K562 (cell line): ENCODE data around the gene CRYZ. TPM values are rescaled to one million over a fixed set of nuclear protein-coding genes. Genes with fewer than 3 reads are reported as not detected.

ENCODE experiments used
- ATAC-seq: fragments of 200-7000 bp; cut with Tn5 transposase; 3 replicates; pipeline ENCODE4 v1.9.1; 2020; ENCODE audit warnings: moderate library complexity
- BruUV-seq: library from RNA; stranded (reverse); fragments of 400-500 nt; replicated peaks from 2 replicates; lab custom pipeline; 2021; lab: Mats Ljungman, UMichigan
- CTCF ChIA-PET: fragments of 300-600 bp; formaldehyde crosslinking; extraction: SDS; loops from one replicate; lab custom pipeline; 2021; ENCODE audit warnings: low intra/inter-chr PET ratio; lab: Yijun Ruan, JAX
- POLR2A ChIA-PET: fragments of 300-600, 350-650 bp; sonication (Branson Sonifier 250); formaldehyde crosslinking; extraction: SDS; loops from one replicate; lab custom pipeline; 2021; ENCODE audit warnings: antibody characterized with exemption, inconsistent platforms; lab: Yijun Ruan, JAX
- DNase-seq, 4 experiments: peaks; one replicate each; pipeline versions ENCODE4 v3.0.0 to v3.0.0-alpha.2; 2011 to 2018; ENCODE audit warnings: low spot score in 3 of 4, mixed read lengths in 3 of 4; ENCODE audit errors: extremely low read depth in 1 of 4
- FAIRE-seq: peaks from 2 replicates; lab custom pipeline; 2011; peaks lifted over from hg19 to GRCh38; lab: Jason Lieb, UNC
- H2AFZ ChIP-seq: 2 replicates; pipeline ENCODE4 v1.6.0; 2011; ENCODE audit warnings: low read depth, low read length, control low read depth, inconsistent platforms
- H3K27ac ChIP-seq: fragments of 200-600 bp; 3 replicates; pipeline ENCODE4 v1.8.0; 2011; ENCODE audit warnings: low read depth, mild to moderate bottlenecking, control low read depth, inconsistent platforms, low read length, moderate library complexity, mixed read lengths; ENCODE audit errors: extremely low read depth
- H3K27me3 ChIP-seq, 2 experiments: fragments of 300-600 bp in 1 of 2; 2 replicates in 1 of 2; 3 replicates in 1 of 2; pipeline versions ENCODE4 v1.6.0 to v1.8.0; 2011; ENCODE audit warnings: inconsistent platforms in 2 of 2, low read length in 2 of 2, mild to moderate bottlenecking in 1 of 2, mixed read lengths in 1 of 2, moderate library complexity in 1 of 2; ENCODE audit not compliant: control insufficient read depth in 2 of 2, insufficient read depth in 2 of 2
- H3K36me3 ChIP-seq: fragments of 300-600 bp; 3 replicates; pipeline ENCODE4 v1.8.0; 2011; ENCODE audit warnings: mild to moderate bottlenecking, low read length, inconsistent platforms; ENCODE audit not compliant: control insufficient read depth, insufficient read depth
- H3K4me1 ChIP-seq, 2 experiments: fragments of 200-600 bp in 1 of 2; replicated peaks in 1 of 2; 2 replicates in 1 of 2; 3 replicates in 1 of 2; pipeline versions ENCODE4 v1.5.1 to v1.8.0; 2011; ENCODE audit warnings: inconsistent platforms in 2 of 2, low read length in 2 of 2, mild to moderate bottlenecking in 1 of 2, mixed read lengths in 1 of 2, moderate library complexity in 1 of 2; ENCODE audit not compliant: control insufficient read depth in 2 of 2, insufficient read depth in 2 of 2
- H3K4me2 ChIP-seq: 2 replicates; pipeline ENCODE4 v1.6.1; 2011; ENCODE audit warnings: low read length, control low read depth, inconsistent platforms, mixed read lengths; ENCODE audit not compliant: insufficient read depth
- H3K4me3 ChIP-seq: fragments of 200-600 bp; sonication (generic), shearing (Covaris generic); 2 replicates; pipeline ENCODE4 v1.5.1; 2016; ENCODE audit warnings: control low read depth, inconsistent platforms
- H3K79me2 ChIP-seq: fragments of 200-600 bp; 3 replicates; pipeline ENCODE4 v1.8.0; 2011; ENCODE audit warnings: low read length, inconsistent platforms; ENCODE audit not compliant: control insufficient read depth, insufficient read depth
- H3K9ac ChIP-seq, 2 experiments: 2 replicates each; pipeline versions ENCODE4 v1.6.0 to v1.6.1; 2011; ENCODE audit warnings: low read depth in 2 of 2, low read length in 2 of 2, control low read depth in 1 of 2, inconsistent platforms in 1 of 2, mild to moderate bottlenecking in 1 of 2, mixed read lengths in 1 of 2; ENCODE audit not compliant: insufficient read depth in 1 of 2
- H3K9me1 ChIP-seq: one replicate; pipeline ENCODE4 v1.6.0; 2011; ENCODE audit warnings: inconsistent platforms, mild to moderate bottlenecking, low read length, moderate library complexity; ENCODE audit not compliant: control insufficient read depth, insufficient read depth
- H3K9me3 ChIP-seq: replicated peaks from 2 replicates; pipeline ENCODE4 v1.5.1; 2011; ENCODE audit warnings: low read depth, low read length, inconsistent platforms; ENCODE audit not compliant: control insufficient read depth, insufficient read depth
- H4K20me1 ChIP-seq: replicated peaks from 2 replicates; pipeline ENCODE4 v1.6.1; 2011; ENCODE audit warnings: low read length, inconsistent platforms, mixed read lengths; ENCODE audit not compliant: control insufficient read depth, insufficient read depth
- FOXJ3 ChIP-seq: sonication (generic); formaldehyde crosslinking; IDR thresholded peaks from 2 replicates; pipeline ENCODE4 v1.4.0; 2020; ENCODE audit warnings: mild to moderate bottlenecking, missing genetic modification reagents
- HNRNPH1 ChIP-seq: fragments of 200-400 bp; formaldehyde crosslinking; optimal IDR thresholded peaks from 2 replicates; pipeline ENCODE3; 2017; ENCODE audit warnings: low read depth, mild to moderate bottlenecking, low read length, moderate library complexity
- MYC ChIP-seq, 2 experiments: fragments of 250-450 bp in 1 of 2; sonication (Bioruptor Pico) in 1 of 2; IDR thresholded peaks; 2 replicates each; pipeline versions ENCODE4 v1.5.1 to v1.6.1; 2012 to 2021; ENCODE audit warnings: low read depth in 2 of 2, borderline replicate concordance in 1 of 2, improper control_type of control experiment in 1 of 2, low read length in 1 of 2, mild to moderate bottlenecking in 1 of 2, moderate library complexity in 1 of 2
- WGBS: fragments of 100-300 bp; shearing (Covaris generic); methylation state at CpG from one replicate; pipeline ENCODE4 v1.1.6; 2016; ENCODE audit warnings: low coverage, mixed read lengths; ENCODE audit not compliant: insufficient coverage; ENCODE audit errors: missing lambda C conversion rate; 5-methylcytosine and 5-hydroxymethylcytosine counted together
- in situ Hi-C: fragments of 300-500 bp; cut with MboI; formaldehyde crosslinking; loops from 4 replicates; pipeline ENCODE4 v1.15.0; 2018; ENCODE audit warnings: inconsistent platforms, mixed read lengths
- intact Hi-C: fragments of 100-400 bp; cut with micrococcal nuclease; formaldehyde crosslinking; loops from 2 replicates; pipeline ENCODE4 v1.14.2; 2022
- polyA plus RNA-seq, 8 experiments: library from polyadenylated mRNA; depleted of rRNA in 4 of 8; stranded (reverse) in 5 of 8; unstranded in 3 of 8; fragments of >200 nt; fragmentation: Nextera tagmentation in 2 of 8; fragmentation: Illumina TruSeq in 1 of 8; extraction: Ambion mirVana in 2 of 8; extraction: Trizol in 1 of 8; gene quantifications; 2 replicates each; pipeline versions ENCODE4 v1.2.1 to v1.2.3, GENCODE V29; 2011 to 2014; ENCODE audit warnings: inconsistent platforms in 1 of 8, missing spikeins in 1 of 8
- total RNA-seq, 7 experiments: library from RNA; depleted of rRNA in 6 of 7; stranded (reverse); fragments of >200 nt in 6 of 7; fragmentation: Illumina TruSeq in 2 of 7; extraction: Trizol in 2 of 7; gene quantifications; 2 replicates each; pipeline versions ENCODE4 v1.2.1 to v1.2.3, GENCODE V29; 2011 to 2021; ENCODE audit warnings: low replicate concordance in 1 of 7
- TF ChIP-seq, protein P1 (sequence below): fragments of 250-450 bp; sonication (Bioruptor Pico); IDR thresholded peaks from 2 replicates; pipeline ENCODE4 v1.5.1; 2021; ENCODE audit warnings: mild to moderate bottlenecking
- TF ChIP-seq, protein P2 (sequence below): fragments of 250-450 bp; sonication (Bioruptor Pico); IDR thresholded peaks from 2 replicates; pipeline ENCODE4 v1.6.1; 2021; ENCODE audit warnings: mild to moderate bottlenecking
- TF ChIP-seq, protein P3 (sequence below): fragments of 450-650 bp; formaldehyde crosslinking; conservative IDR thresholded peaks from 2 replicates; pipeline ENCODE4 v1.4.0; 2022; ENCODE audit warnings: mild to moderate bottlenecking, missing genetic modification characterization

The CRYZ gene
- total and polyA plus RNA-seq, 9 of the 15 experiments (the other 6 are each of a cell fraction or from before 2014, with no cell fraction given): 51.7 to 179 (median 81.4) TPM

DNA sequence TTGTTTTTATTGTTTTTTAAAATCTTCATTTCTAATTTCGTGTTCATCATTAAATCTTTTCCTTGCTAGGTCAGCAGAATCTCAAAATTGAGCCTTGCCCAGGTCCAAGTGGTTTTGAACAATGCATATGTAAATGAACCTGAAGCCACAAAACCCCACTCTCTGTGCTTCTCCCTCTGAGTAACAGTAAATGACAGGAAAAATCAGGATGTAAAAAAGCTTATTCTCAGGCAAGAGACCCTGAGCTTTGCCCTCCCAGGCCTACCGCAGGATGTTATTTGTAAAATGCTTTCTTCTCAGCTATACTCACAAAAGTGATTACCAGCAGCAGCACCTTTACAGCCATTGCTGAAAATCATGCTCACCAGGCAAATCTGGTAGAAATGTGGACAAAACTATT, 47.7 kb upstream of the CRYZ start:
- H2AFZ ChIP-seq: no peak overlapping the region
- no peak overlapping the region for H3K9ac ChIP-seq
- BruUV-seq: no TSS peak
- WGBS: 0% methylated on average over 2 of the region's 2 CpGs
- TF ChIP-seq MYC (IDR thresholded peaks at IDR 0.05; ENCODE audit: low read depth, low read length) (no peak), MYC (CRISPR knock-in tag; IDR thresholded peaks at IDR 0.05; ENCODE audit: borderline replicate concordance, low read depth) (no peak), FOXJ3 (CRISPR knock-in tag) (no peak), HNRNPH1 (no peak)
- TF ChIP-seq, protein P1, sequence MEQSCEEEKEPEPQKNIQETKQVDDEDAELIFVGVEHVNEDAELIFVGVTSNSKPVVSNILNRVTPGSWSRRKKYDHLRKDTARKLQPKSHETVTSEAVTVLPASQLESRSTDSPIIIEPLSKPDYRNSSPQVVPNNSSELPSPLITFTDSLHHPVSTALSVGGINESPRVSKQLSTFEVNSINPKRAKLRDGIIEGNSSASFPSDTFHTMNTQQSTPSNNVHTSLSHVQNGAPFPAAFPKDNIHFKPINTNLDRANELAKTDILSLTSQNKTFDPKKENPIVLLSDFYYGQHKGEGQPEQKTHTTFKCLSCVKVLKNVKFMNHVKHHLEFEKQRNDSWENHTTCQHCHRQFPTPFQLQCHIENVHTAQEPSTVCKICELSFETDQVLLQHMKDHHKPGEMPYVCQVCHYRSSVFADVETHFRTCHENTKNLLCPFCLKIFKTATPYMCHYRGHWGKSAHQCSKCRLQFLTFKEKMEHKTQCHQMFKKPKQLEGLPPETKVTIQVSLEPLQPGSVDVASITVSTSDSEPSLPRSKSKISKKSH (CRISPR knock-in tag): no peak
- TF ChIP-seq, protein P2, sequence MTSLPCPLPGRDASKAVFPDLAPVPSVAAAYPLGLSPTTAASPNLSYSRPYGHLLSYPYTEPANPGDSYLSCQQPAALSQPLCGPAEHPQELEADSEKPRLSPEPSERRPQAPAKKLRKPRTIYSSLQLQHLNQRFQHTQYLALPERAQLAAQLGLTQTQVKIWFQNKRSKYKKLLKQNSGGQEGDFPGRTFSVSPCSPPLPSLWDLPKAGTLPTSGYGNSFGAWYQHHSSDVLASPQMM (CRISPR knock-in tag): no peak
- TF ChIP-seq, protein P3, sequence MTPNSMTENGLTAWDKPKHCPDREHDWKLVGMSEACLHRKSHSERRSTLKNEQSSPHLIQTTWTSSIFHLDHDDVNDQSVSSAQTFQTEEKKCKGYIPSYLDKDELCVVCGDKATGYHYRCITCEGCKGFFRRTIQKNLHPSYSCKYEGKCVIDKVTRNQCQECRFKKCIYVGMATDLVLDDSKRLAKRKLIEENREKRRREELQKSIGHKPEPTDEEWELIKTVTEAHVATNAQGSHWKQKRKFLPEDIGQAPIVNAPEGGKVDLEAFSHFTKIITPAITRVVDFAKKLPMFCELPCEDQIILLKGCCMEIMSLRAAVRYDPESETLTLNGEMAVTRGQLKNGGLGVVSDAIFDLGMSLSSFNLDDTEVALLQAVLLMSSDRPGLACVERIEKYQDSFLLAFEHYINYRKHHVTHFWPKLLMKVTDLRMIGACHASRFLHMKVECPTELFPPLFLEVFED (CRISPR knock-in tag): no peak
- TF ChIP-seq, all 486 proteins: peak for 0
- ChIA-PET POLR2A (no interaction called here), CTCF (no interaction called here)
- Histone ChIP-seq H3K79me2 (no peaks in the 10 kb centered on the region), H3K4me3 (no peak overlapping the region), H3K4me1 (no peaks in the 10 kb centered on the region), H4K20me1 (no peaks in the 10 kb centered on the region), H3K9me3 (no peaks in the 10 kb centered on the region), H3K4me2 (no peak overlapping the region), H3K27ac (no peak overlapping the region), H3K27me3 (no peaks in the 10 kb centered on the region), H3K9me1 (no peaks in the 10 kb centered on the region), H3K36me3 (no peaks in the 10 kb centered on the region)
- FAIRE-seq (no peak), DNase-seq (no peak), ATAC-seq (no peak)
- in situ Hi-C loops (no loop called here), intact Hi-C loops (no loop called here)
